ENCODE measurements around the gene LMO1.

Gene LMO1

GRCh38 chr11:8310743-8311298 lies 47.1 kb upstream of the LMO1 start:
- Histone ChIP-seq H3K27me3 (ENCODE audit: insufficient read depth, poor library complexity, severe bottlenecking) (no peaks in the 10 kb centered on the region), H3K4me3 (replicated peaks; ENCODE audit: insufficient read depth, low read length) (no peak overlapping the region), H3K27ac (replicated peaks) (no peak overlapping the region)
- DNase-seq (ENCODE audit: low read depth in 1 of 2, low spot score in 1 of 2): no peak
- TF ChIP-seq REST (IDR thresholded peaks at IDR 0.05; ENCODE audit: insufficient replicate concordance, low read depth): no peak
- TF ChIP-seq SPI1 (IDR thresholded peaks at IDR 0.05; ENCODE audit: borderline replicate concordance, low read depth): no peak
- TF ChIP-seq CTCF (IDR thresholded peaks at IDR 0.05; ENCODE audit: insufficient read depth, low read length): no peak
- no peak for TF ChIP-seq GABPA (IDR thresholded peaks at IDR 0.05; ENCODE audit: low read depth)
- TF ChIP-seq POLR2AphosphoS5 (IDR thresholded peaks at IDR 0.05; ENCODE audit: low read depth): no peak

- no peak for DNase-seq (ENCODE audit: low read depth in 1 of 2, low spot score in 1 of 2)
- no peaks in the 10 kb centered on the region for H3K27me3 ChIP-seq (ENCODE audit: insufficient read depth, poor library complexity, severe bottlenecking)
- no peak overlapping the region for H3K27ac ChIP-seq (replicated peaks)
- no peak for TF ChIP-seq GABPA (IDR thresholded peaks at IDR 0.05; ENCODE audit: low read depth)
- no peak overlapping the region for H3K4me3 ChIP-seq (replicated peaks; ENCODE audit: insufficient read depth, low read length)
Observed at GRCh38 chr11:8309862-8310261, 46.2 kb upstream of the LMO1 start.

- DNase-seq (ENCODE audit: low read depth in 1 of 2, low spot score in 1 of 2): no peak
- H3K27me3 ChIP-seq (ENCODE audit: insufficient read depth, poor library complexity, severe bottlenecking): no peaks in the 10 kb centered on the region
- no peak overlapping the region for H3K27ac ChIP-seq (replicated peaks)
- no peak for TF ChIP-seq CTCF (IDR thresholded peaks at IDR 0.05; ENCODE audit: insufficient read depth, low read length)
- no peak for TF ChIP-seq GABPA (IDR thresholded peaks at IDR 0.05; ENCODE audit: low read depth)
- no peak for TF ChIP-seq REST (IDR thresholded peaks at IDR 0.05; ENCODE audit: insufficient replicate concordance, low read depth)
- TF ChIP-seq SPI1 (IDR thresholded peaks at IDR 0.05; ENCODE audit: borderline replicate concordance, low read depth): no peak
- TF ChIP-seq POLR2AphosphoS5 (IDR thresholded peaks at IDR 0.05; ENCODE audit: low read depth): no peak
- H3K4me3 ChIP-seq (replicated peaks; ENCODE audit: insufficient read depth, low read length): no peak overlapping the region
Observed at GRCh38 chr11:8309311-8309710, 45.6 kb upstream of the LMO1 start.

GRCh38 chr11:8307601-8308000 lies 43.9 kb upstream of the LMO1 start:
- DNase-seq (ENCODE audit: low read depth in 1 of 2, low spot score in 1 of 2): no peak
- no peak for TF ChIP-seq SPI1 (IDR thresholded peaks at IDR 0.05; ENCODE audit: borderline replicate concordance, low read depth)
- TF ChIP-seq REST (IDR thresholded peaks at IDR 0.05; ENCODE audit: insufficient replicate concordance, low read depth): no peak
- TF ChIP-seq GABPA (IDR thresholded peaks at IDR 0.05; ENCODE audit: low read depth): no peak
- TF ChIP-seq POLR2AphosphoS5 (IDR thresholded peaks at IDR 0.05; ENCODE audit: low read depth): no peak
- no peak for TF ChIP-seq CTCF (IDR thresholded peaks at IDR 0.05; ENCODE audit: insufficient read depth, low read length)

More at GRCh38 chr11:8307601-8308000, 43.9 kb upstream of the LMO1 start:
- no peaks in the 10 kb centered on the region for H3K27me3 ChIP-seq (ENCODE audit: insufficient read depth, poor library complexity, severe bottlenecking)
- H3K27ac ChIP-seq (replicated peaks): no peak overlapping the region
- no peak overlapping the region for H3K4me3 ChIP-seq (replicated peaks; ENCODE audit: insufficient read depth, low read length)

All from HL-60 (cell line).